ENCODE data around the gene POU3F3.

Gene POU3F3

GRCh38 chr2:104857262-104858005 is 3.5 kb downstream of the POU3F3 start:
- Histone ChIP-seq H2AFZ (ENCODE audit: low read length) (no peak overlapping the region), H4K20me1 (ENCODE audit: insufficient read depth, low read length, poor library complexity, severe bottlenecking) (no peaks in the 10 kb centered on the region), H3K9me2 (replicated peaks; ENCODE audit: low read depth, low read length) (no peaks in the 10 kb centered on the region), H3K9ac (ENCODE audit: low read depth, low read length, poor library complexity, severe bottlenecking) (no peak overlapping the region), H3K79me2 (ENCODE audit: insufficient read depth, low read length) (no peaks in the 10 kb centered on the region), H3K27me3 (ENCODE audit: insufficient read depth, low read length, poor library complexity, severe bottlenecking) (no peaks in the 10 kb centered on the region), H3K9me3 (ENCODE audit: insufficient read depth, low read depth, low read length) (no peaks in the 10 kb centered on the region), H3F3A (ENCODE audit: low read depth) (no peaks in the 10 kb centered on the region), H3K4me1 (ENCODE audit: insufficient read depth, low read length, poor library complexity, severe bottlenecking) (no peaks in the 10 kb centered on the region), H3K4me3 (ENCODE audit: low read length, poor library complexity, severe bottlenecking) (no peak overlapping the region), H3K36me3 (ENCODE audit: insufficient read depth, low read length) (no peaks in the 10 kb centered on the region), H3K4me2 (ENCODE audit: low read depth, low read length, poor library complexity, severe bottlenecking) (no peak overlapping the region)
- TF ChIP-seq CTCF (conservative IDR thresholded peaks at IDR 0.05; ENCODE audit: low read length) = no peak
- no peak for TF ChIP-seq EZH2phosphoT487 (IDR thresholded peaks at IDR 0.05; ENCODE audit: borderline replicate concordance)

- H3K4me1 ChIP-seq (ENCODE audit: insufficient read depth, low read length, poor library complexity, severe bottlenecking) = no peaks in the 10 kb centered on the region
- H3K36me3 ChIP-seq (ENCODE audit: insufficient read depth, low read length) = no peaks in the 10 kb centered on the region
- no peaks in the 10 kb centered on the region for H3K79me2 ChIP-seq (ENCODE audit: insufficient read depth, low read length)
- no peak for TF ChIP-seq CTCF (conservative IDR thresholded peaks at IDR 0.05; ENCODE audit: low read length)
- TF ChIP-seq EZH2phosphoT487 (IDR thresholded peaks at IDR 0.05; ENCODE audit: borderline replicate concordance) = no peak
- no peak overlapping the region for H3K4me3 ChIP-seq (ENCODE audit: low read length, poor library complexity, severe bottlenecking)
- no peak overlapping the region for H3K4me2 ChIP-seq (ENCODE audit: low read depth, low read length, poor library complexity, severe bottlenecking)
- H3K9me3 ChIP-seq (ENCODE audit: insufficient read depth, low read depth, low read length) = no peaks in the 10 kb centered on the region
- H4K20me1 ChIP-seq (ENCODE audit: insufficient read depth, low read length, poor library complexity, severe bottlenecking) = no peaks in the 10 kb centered on the region
- no peak overlapping the region for H3K9ac ChIP-seq (ENCODE audit: low read depth, low read length, poor library complexity, severe bottlenecking)
- H3K9me2 ChIP-seq (replicated peaks; ENCODE audit: low read depth, low read length) = no peaks in the 10 kb centered on the region
- no peak overlapping the region for H2AFZ ChIP-seq (ENCODE audit: low read length)
- H3F3A ChIP-seq (ENCODE audit: low read depth) = no peaks in the 10 kb centered on the region
- no peaks in the 10 kb centered on the region for H3K27me3 ChIP-seq (ENCODE audit: insufficient read depth, low read length, poor library complexity, severe bottlenecking)
Observed at GRCh38 chr2:104858006-104858978, 4.4 kb downstream of the POU3F3 start.

GRCh38 chr2:104859291-104859765 is 5.4 kb downstream of the POU3F3 start:
- Histone ChIP-seq H3F3A (ENCODE audit: low read depth) (no peaks in the 10 kb centered on the region), H3K36me3 (ENCODE audit: insufficient read depth, low read length) (no peaks in the 10 kb centered on the region), H3K4me3 (ENCODE audit: low read length, poor library complexity, severe bottlenecking) (no peak overlapping the region), H3K9me2 (replicated peaks; ENCODE audit: low read depth, low read length) (no peaks in the 10 kb centered on the region), H3K27me3 (ENCODE audit: insufficient read depth, low read length, poor library complexity, severe bottlenecking) (no peaks in the 10 kb centered on the region), H3K79me2 (ENCODE audit: insufficient read depth, low read length) (no peaks in the 10 kb centered on the region), H3K4me1 (ENCODE audit: insufficient read depth, low read length, poor library complexity, severe bottlenecking) (no peaks in the 10 kb centered on the region), H3K4me2 (ENCODE audit: low read depth, low read length, poor library complexity, severe bottlenecking) (no peak overlapping the region), H3K9ac (ENCODE audit: low read depth, low read length, poor library complexity, severe bottlenecking) (no peak overlapping the region), H4K20me1 (ENCODE audit: insufficient read depth, low read length, poor library complexity, severe bottlenecking) (no peaks in the 10 kb centered on the region), H3K9me3 (ENCODE audit: insufficient read depth, low read depth, low read length) (no peaks in the 10 kb centered on the region), H2AFZ (ENCODE audit: low read length) (no peak overlapping the region)
- TF ChIP-seq CTCF (conservative IDR thresholded peaks at IDR 0.05; ENCODE audit: low read length) = no peak
- TF ChIP-seq EZH2phosphoT487 (IDR thresholded peaks at IDR 0.05; ENCODE audit: borderline replicate concordance) = no peak
